Activated T-helper 1 cell treated with anti-CD3 and anti-CD28 coated beads, Interleukin-12 subunit alpha, Interleukin-12 subunit beta, Interleukin-2, Interleukin-4 antibody, amounts not matched to agents 30 ng/mL and 10 ng/mL and 1 ng/mL, durations not matched to agents 14 hours and 24 hours and 36 hours (primary cell): Measurements from ENCODE around the gene B4GALT2. TPM values are rescaled to one million over a fixed set of nuclear protein-coding genes. Genes with fewer than 3 reads are reported as not detected.

Experiments
- DNase-seq: peaks from one replicate; pipeline ENCODE4 v3.0.0; 2021; ENCODE audit warnings: low spot score
- H3K27ac Mint-ChIP-seq: one replicate; pipeline ENCODE4 v1.8.0; 2021; ENCODE audit warnings: mild to moderate bottlenecking, mixed read lengths
- H3K27me3 Mint-ChIP-seq: one replicate; pipeline ENCODE4 v1.8.0; 2022; ENCODE audit warnings: mild to moderate bottlenecking, moderate library complexity, mixed read lengths; ENCODE audit not compliant: insufficient read depth
- H3K36me3 Mint-ChIP-seq: one replicate; pipeline ENCODE4 v1.8.0; 2021; ENCODE audit warnings: low read depth, mixed read lengths
- H3K4me1 Mint-ChIP-seq: one replicate; pipeline ENCODE4 v1.8.0; 2021; ENCODE audit warnings: low read depth, mixed read lengths
- H3K4me3 Mint-ChIP-seq: one replicate; pipeline ENCODE4 v1.8.0; 2021; ENCODE audit warnings: mild to moderate bottlenecking, moderate library complexity, mixed read lengths
- H3K9me3 Mint-ChIP-seq: one replicate; pipeline ENCODE4 v1.8.0; 2021; ENCODE audit warnings: mixed read lengths
- intact Hi-C: fragments of 100-400 bp; cut with micrococcal nuclease; formaldehyde crosslinking; loops from one replicate; pipeline ENCODE4 v1.15.1; 2024
- total RNA-seq: library from RNA; stranded (reverse); gene quantifications from 2 replicates; pipeline ENCODE4 v1.2.3, GENCODE V29; 2022

Gene B4GALT2
- total RNA-seq, 1 donor from 2014 or later: 51.3 TPM

DNA sequence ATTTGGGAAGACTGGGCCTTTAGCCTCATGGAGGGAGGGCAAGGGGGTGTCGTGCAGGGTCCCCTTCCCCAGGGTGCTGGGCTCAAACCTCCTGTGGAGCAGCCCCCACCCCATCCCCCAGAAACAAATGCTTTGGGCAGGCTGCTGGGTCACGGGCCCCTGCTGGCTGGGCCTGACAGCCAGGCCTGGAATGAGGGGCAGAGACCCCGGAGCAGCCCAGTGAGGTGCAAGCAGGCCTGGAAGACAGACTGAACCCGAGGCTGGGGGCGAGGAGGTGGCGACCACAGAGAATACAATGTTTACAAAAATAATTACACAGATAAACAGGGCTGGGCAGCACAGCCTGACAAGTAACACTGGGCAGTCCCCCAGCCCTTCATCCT is 17.7 kb downstream of the B4GALT2 start:
- intact Hi-C loops: no loop called here
- Mint-ChIP-seq H3K4me1 (peaks cover 13% of the 10 kb centered on the region), H3K9me3 (no peaks in the 10 kb centered on the region), H3K4me3 (no peak overlapping the region), H3K27ac (no peak overlapping the region), H3K36me3 (peaks cover 3% of the 10 kb centered on the region), H3K27me3 (no peaks in the 10 kb centered on the region)
- no peak for DNase-seq

DNA sequence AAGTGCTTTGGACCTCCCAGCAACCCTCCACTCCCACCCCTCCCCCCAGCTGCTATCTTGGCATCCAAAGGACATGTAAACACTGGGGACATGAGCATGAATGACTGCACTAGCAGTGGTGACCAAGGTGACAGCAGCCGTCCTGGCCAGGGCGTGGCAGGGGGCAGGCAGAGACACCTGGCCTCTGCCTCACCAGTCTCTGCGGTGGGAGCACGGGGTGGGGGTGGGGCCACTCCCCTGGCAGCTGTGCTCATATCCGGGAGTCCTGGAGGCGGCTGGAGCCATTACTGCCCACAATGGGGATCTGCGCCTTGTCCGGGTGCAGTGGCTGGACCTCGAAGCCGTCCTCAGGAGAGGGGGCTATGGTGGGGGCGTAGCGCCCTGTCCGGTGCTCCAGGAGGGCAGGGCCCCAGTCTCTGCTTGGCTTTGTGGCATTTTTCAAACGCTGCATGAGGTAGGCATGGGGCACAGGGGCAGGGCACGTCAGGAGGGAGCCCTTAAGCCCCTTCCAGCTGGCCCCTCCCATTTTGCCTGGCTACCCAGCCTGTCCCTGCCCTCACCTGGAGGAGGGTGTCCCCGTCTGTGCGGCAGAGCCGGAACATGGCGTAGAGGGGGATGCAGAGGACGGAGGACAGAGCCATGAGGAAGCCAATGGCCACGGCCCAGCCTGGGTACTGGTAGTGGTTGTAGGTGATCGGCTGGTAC is 18.4 kb downstream of the B4GALT2 start:
- Mint-ChIP-seq H3K9me3 (no peaks in the 10 kb centered on the region), H3K27ac (no peak overlapping the region), H3K4me1 (peaks cover 6% of the 10 kb centered on the region), H3K4me3 (no peak overlapping the region), H3K36me3 (peaks cover 3% of the 10 kb centered on the region), H3K27me3 (no peaks in the 10 kb centered on the region)
- no peak for DNase-seq
- intact Hi-C loops: no loop called here

DNA sequence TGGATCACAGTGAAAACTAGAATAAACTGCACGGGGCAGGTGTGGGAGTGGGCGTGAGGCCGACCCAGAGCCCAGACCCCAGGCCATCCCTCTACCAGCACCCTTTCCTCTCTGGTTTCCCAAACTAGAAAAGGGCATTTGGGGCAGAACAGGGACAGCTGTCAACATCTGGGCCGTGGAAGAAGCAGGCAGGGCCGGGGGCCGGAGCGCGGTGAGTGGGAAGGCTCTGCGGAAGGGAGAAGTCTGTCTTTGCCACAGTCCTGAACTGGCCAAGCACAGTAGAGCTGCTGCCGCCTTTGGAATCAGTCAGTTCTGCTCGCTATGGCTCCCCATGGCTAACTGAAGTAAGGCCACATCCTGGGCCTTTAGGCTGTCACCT is 19.0 kb downstream of the B4GALT2 start:
- intact Hi-C loops: no loop called here

DNA sequence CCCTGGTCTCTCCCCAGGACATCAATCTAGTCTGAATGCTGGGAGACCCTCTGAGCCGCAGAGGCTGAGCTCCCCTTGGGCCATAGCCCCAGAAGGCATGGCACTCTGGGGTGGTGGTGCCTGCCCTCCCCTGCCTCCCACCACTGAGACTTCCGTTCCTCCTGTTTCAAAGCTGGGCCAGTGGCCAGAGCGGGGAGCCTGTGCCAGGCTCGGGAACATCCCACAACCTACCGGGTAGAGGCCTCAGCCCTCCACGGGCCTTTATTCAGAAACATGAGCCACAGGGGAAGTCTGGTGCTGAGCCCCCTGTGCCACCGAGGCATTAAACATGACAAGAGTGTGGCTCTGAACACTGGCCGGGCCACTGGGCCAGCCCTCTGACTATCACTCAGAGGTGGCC is 20.4 kb downstream of the B4GALT2 start:
- H3K9me3 Mint-ChIP-seq: no peaks in the 10 kb centered on the region
- no peak for DNase-seq
- H3K4me1 Mint-ChIP-seq: no peaks in the 10 kb centered on the region
- H3K4me3 Mint-ChIP-seq: no peak overlapping the region
- no peaks in the 10 kb centered on the region for H3K27me3 Mint-ChIP-seq
- no peaks in the 10 kb centered on the region for H3K36me3 Mint-ChIP-seq
- intact Hi-C loops: no loop called here
- H3K27ac Mint-ChIP-seq: no peak overlapping the region

More for the DNA sequence above, 19.0 kb downstream of the B4GALT2 start:
- no peaks in the 10 kb centered on the region for H3K36me3 Mint-ChIP-seq
- DNase-seq: no peak
- H3K4me1 Mint-ChIP-seq: peaks cover under 1% of the 10 kb centered on the region
- H3K4me3 Mint-ChIP-seq: no peak overlapping the region
- no peak overlapping the region for H3K27ac Mint-ChIP-seq
- no peaks in the 10 kb centered on the region for H3K27me3 Mint-ChIP-seq
- H3K9me3 Mint-ChIP-seq: no peaks in the 10 kb centered on the region

DNA sequence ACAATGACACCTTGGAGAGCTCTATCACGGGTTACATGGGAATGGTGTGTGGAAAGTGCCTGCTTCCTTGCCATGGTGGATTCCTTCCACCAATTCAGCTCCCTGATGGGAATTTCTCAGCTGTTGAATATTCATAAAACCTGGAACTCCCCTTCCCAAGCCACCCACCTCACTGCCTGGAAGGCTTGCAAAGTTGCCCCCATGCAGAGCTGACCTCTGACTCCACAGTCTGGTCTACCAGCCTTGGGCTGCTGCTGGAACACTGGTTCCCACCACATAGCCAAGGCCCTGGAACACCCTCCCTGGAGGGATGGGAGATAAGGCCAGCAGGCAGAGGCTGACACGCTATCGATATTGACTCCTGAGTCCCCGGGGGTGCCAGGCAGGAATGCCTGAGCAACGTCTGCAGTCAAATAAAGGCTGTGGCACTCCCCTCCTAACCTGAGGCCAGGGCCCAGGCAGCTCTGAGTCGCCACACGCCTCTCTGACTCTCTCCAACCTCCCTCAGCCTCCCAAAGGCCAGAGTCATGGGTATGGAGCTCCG is 21.2 kb downstream of the B4GALT2 start:
- intact Hi-C loops: no loop called here
- no peaks in the 10 kb centered on the region for H3K27me3 Mint-ChIP-seq

DNA sequence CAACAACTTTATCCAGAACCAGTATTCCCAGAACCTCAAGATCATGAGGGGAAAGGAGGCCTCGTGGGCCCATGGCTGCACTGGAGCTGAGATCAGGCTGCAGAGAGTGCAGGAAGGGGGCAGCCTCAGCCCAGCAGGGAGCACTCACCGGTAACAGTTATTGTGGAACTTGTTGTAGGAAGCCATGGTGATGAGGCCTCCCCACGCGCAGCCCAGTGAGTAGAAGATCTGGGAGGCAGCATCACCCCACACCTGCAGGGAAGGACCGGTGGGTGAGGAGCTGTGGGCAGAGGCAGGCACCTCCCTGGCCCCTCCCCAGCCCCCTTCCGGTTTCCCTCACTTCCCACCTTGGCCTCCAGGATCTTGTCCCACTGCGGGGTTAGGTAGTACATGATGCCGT is 23.2 kb downstream of the B4GALT2 start:
- H3K9me3 Mint-ChIP-seq: no peaks in the 10 kb centered on the region
- H3K36me3 Mint-ChIP-seq: no peaks in the 10 kb centered on the region
- H3K27ac Mint-ChIP-seq: no peak overlapping the region
- intact Hi-C loops: no loop called here
- H3K4me1 Mint-ChIP-seq: no peaks in the 10 kb centered on the region
- H3K4me3 Mint-ChIP-seq: no peak overlapping the region
- H3K27me3 Mint-ChIP-seq: no peaks in the 10 kb centered on the region
- DNase-seq: no peak

More for the DNA sequence above, 21.2 kb downstream of the B4GALT2 start:
- Mint-ChIP-seq H3K9me3 (no peaks in the 10 kb centered on the region), H3K36me3 (no peaks in the 10 kb centered on the region), H3K4me3 (no peak overlapping the region), H3K27ac (no peak overlapping the region), H3K4me1 (no peaks in the 10 kb centered on the region)
- no peak for DNase-seq

DNA sequence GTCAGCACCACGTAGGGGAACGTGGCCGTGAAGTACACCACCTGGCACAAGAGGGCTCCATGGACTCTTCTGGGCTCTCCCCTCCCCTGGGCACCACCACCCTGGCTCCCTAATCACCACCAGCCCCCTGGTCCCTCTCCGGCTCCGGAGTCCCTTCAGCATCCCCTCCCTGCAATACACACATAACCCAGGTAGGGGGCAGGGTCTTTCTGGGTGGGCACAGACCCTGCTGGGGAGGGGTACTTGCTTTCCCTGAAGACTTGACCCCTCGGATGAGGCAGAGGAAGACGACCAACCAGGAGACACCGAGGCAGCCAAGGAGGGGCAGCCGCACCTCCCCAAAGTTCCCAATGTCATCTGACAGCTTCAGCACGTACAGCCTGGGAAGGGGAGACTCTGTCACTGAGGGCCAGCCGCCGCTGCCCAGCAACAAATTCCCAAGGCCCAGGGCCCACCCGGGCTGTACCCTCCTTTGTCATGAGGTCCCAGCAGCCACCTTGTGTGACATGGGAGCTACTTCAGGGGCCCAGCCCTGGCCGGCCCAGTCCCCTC is 23.7 kb downstream of the B4GALT2 start:
- H3K4me3 Mint-ChIP-seq: no peak overlapping the region
- no peak overlapping the region for H3K27ac Mint-ChIP-seq
- no peaks in the 10 kb centered on the region for H3K36me3 Mint-ChIP-seq
- no peaks in the 10 kb centered on the region for H3K4me1 Mint-ChIP-seq
- intact Hi-C loops: no loop called here
- DNase-seq: no peak
- H3K27me3 Mint-ChIP-seq: no peaks in the 10 kb centered on the region
- no peaks in the 10 kb centered on the region for H3K9me3 Mint-ChIP-seq

DNA sequence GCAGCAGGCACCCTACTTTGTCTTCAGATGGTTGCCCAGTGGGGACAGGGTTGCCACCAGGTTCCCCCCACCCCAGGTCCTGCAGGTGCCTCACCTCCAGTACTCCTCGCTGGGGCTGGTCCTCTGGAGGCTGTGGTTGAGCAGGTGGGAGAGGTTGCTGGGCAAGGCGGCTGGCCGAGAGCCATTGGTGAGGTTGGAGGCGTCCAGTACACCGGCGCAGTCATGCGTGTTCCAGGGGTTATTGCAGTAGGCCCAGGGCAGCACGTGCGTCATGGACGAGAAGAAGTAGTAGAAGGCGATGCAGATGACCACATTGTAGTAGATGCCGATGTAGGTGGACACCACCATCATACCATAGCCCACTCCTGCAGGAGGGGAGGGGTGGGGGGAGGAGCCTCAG is 29.2 kb downstream of the B4GALT2 start:
- no peak for DNase-seq
- no peak overlapping the region for H3K4me3 Mint-ChIP-seq
- peak overlapping the region; percentile 44 for H3K27ac Mint-ChIP-seq

DNA sequence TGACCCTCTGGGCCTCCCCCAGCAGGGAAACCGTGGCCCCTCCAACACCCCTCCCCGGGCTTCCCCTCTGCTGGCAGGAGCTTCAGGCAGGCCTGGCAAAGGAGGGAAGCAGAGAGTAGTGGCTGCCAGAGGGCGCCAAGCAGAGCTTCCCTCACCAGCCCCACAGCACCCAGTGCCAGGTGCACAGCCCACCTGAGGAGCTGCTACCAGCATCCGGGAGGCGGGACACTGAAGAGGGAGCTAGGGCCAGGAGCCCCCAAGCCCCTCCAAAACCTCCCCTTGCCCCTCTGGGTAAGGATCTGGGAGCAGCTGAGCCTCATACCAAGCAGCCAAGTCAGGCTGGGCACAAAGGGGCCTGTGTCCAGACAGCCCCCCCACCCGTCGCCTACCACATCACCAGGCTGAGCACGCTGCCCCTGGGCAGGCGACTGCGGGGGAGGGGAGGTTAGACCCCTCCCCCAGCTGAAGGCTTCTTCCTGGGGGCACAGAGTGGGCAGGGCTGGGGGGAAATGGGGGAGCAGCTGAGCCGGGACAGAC is 32.0 kb downstream of the B4GALT2 start:
- Mint-ChIP-seq H3K27ac (no peak overlapping the region), H3K4me3 (no peak overlapping the region), H3K9me3 (no peaks in the 10 kb centered on the region), H3K27me3 (peaks cover 4% of the 10 kb centered on the region), H3K4me1 (no peaks in the 10 kb centered on the region), H3K36me3 (no peaks in the 10 kb centered on the region)
- DNase-seq: no peak
- intact Hi-C loops: no loop called here

More for the DNA sequence above, 29.2 kb downstream of the B4GALT2 start:
- H3K4me1 Mint-ChIP-seq: no peaks in the 10 kb centered on the region
- no peaks in the 10 kb centered on the region for H3K9me3 Mint-ChIP-seq
- H3K27me3 Mint-ChIP-seq: peaks cover 1% of the 10 kb centered on the region
- H3K36me3 Mint-ChIP-seq: no peaks in the 10 kb centered on the region
- intact Hi-C loops: no loop called here

DNA sequence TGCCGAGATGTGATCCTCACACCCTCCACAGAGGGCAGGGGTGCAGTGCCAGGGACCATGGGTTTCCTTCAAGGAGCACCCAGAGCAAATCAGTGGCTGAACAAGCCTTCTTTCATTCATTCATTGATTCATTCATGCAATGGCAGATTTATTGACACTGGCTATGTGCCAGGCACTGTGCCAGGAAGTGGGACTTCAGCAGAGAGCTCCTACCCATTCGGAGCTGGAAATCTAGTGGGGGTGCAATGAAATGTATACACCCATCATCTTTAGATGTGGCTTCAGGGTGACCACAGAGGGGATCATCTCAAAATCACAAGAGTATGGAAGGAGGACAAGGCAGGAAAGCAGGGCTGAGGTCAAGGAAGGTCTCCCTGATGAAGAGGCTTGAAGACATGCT is 33.4 kb downstream of the B4GALT2 start:
- Mint-ChIP-seq H3K4me3 (no peak overlapping the region), H3K27ac (no peak overlapping the region), H3K4me1 (no peaks in the 10 kb centered on the region), H3K9me3 (no peaks in the 10 kb centered on the region), H3K27me3 (peaks cover 4% of the 10 kb centered on the region), H3K36me3 (no peaks in the 10 kb centered on the region)
- DNase-seq: no peak
- intact Hi-C loops: no loop called here

DNA sequence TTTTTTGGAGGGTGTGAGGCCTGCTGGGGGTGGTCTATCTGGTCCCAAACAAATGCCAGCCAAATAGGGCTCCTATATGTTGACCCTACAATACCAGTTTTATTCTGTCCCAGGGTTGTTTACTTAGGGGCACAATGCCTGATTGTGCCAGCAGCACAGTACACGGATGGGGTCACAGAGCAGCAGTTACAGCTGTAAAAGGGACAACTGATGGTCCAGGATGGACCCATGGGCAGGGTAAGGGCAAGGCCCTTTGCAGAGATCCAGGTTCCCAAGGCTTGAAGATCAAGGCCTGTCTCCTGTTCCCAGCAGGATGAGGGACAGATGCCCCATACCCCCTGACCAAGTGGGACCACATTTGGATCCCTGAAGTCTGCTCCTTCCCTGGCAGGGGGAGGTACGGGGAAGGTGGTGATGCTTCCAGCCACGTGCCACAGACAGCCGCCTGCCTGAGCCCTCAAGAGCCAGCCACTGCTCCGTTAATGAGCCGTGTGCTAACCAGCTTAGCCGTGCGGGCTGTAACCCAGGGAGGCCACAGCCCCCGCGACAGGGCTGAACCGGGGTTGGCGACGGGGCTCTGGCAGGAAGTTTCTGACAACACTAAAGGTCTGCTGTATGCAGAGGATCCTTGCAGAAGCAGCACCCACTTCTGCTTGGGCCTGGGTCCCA is 34.1 kb downstream of the B4GALT2 start:
- Mint-ChIP-seq H3K27ac (no peak overlapping the region), H3K9me3 (no peaks in the 10 kb centered on the region), H3K36me3 (no peaks in the 10 kb centered on the region), H3K27me3 (peaks cover 4% of the 10 kb centered on the region), H3K4me1 (no peaks in the 10 kb centered on the region), H3K4me3 (no peak overlapping the region)
- no peak for DNase-seq
- intact Hi-C loops: no loop called here

DNA sequence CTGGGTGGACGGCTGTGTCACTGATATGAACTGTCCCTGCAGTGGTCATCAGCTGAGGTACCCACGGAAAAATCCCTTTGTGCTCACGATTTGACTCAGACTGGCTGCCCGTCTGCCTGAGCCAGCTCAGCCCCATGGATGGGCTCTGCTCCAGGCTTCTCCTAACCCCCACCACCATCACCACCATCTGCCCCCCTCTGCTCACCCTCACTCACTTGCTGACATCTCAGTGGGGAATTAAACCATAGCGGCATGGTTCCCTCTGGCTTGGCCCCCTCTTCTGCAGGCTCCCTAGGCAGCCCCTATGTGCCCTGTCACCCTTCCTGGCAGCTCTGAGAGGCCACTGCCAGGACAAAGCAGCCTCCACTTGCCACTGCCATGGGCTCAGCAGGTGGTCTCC is 34.9 kb downstream of the B4GALT2 start:
- H3K36me3 Mint-ChIP-seq: no peaks in the 10 kb centered on the region
- peaks cover 4% of the 10 kb centered on the region for H3K27me3 Mint-ChIP-seq
- no peaks in the 10 kb centered on the region for H3K4me1 Mint-ChIP-seq
- no peak overlapping the region for H3K27ac Mint-ChIP-seq
- H3K9me3 Mint-ChIP-seq: no peaks in the 10 kb centered on the region
- intact Hi-C loops: no loop called here
- no peak for DNase-seq
- H3K4me3 Mint-ChIP-seq: no peak overlapping the region
